Immature natural killer cell (primary cell): ENCODE measurements around the gene TMEM69. TPM values are rescaled to one million over a fixed set of nuclear protein-coding genes. Genes with fewer than 3 reads are reported as not detected.
"Not testable (repeated sequence)": the region's sequence is repeated elsewhere in the genome, so short reads cannot be mapped to it uniquely, and the experiment has no call there.

Source experiments
- DNase-seq, 3 donors: peaks; one replicate each; pipeline ENCODE4 v3.0.0; 2022; ENCODE audit warnings: mixed read lengths in 1 of 3
- H3K27ac Mint-ChIP-seq, 6 donors: one replicate each; pipeline ENCODE4 v1.8.0; 2020; ENCODE audit warnings: mixed read lengths in 6 of 6, mild to moderate bottlenecking in 5 of 6, inconsistent platforms in 4 of 6, moderate library complexity in 3 of 6
- H3K27me3 Mint-ChIP-seq, 3 donors: one replicate each; pipeline ENCODE4 v1.8.0; 2020 to 2021; ENCODE audit warnings: low read depth in 3 of 3, mild to moderate bottlenecking in 3 of 3, mixed read lengths in 3 of 3, moderate library complexity in 3 of 3, inconsistent platforms in 1 of 3
- H3K36me3 Mint-ChIP-seq, 3 donors: one replicate each; pipeline ENCODE4 v1.8.0; 2020; ENCODE audit warnings: mixed read lengths in 3 of 3, inconsistent platforms in 2 of 3, mild to moderate bottlenecking in 2 of 3
- H3K4me1 Mint-ChIP-seq, 2 donors: one replicate each; pipeline ENCODE4 v1.8.0; 2020; ENCODE audit warnings: inconsistent platforms in 2 of 2, mild to moderate bottlenecking in 2 of 2, mixed read lengths in 2 of 2, moderate library complexity in 1 of 2
- H3K4me3 Mint-ChIP-seq, 5 donors: one replicate each; pipeline ENCODE4 v1.8.0; 2020; ENCODE audit warnings: mild to moderate bottlenecking in 5 of 5, mixed read lengths in 5 of 5, inconsistent platforms in 3 of 5, moderate library complexity in 3 of 5
- H3K9me3 Mint-ChIP-seq, 6 donors: one replicate each; pipeline ENCODE4 v1.8.0; 2020; ENCODE audit warnings: mild to moderate bottlenecking in 6 of 6, mixed read lengths in 6 of 6, inconsistent platforms in 4 of 6, moderate library complexity in 3 of 6
- polyA plus RNA-seq, 3 donors: library from polyadenylated mRNA; unstranded; fragments of 300-500 nt; fragmentation: Illumina TruSeq; gene quantifications; one replicate each; pipeline ENCODE4 v1.2.3, GENCODE V29; 2021

TMEM69 gene
- polyA plus RNA-seq, 3 donors from 2014 or later: 15.2 to 33.7 (median 26.7) TPM

DNA sequence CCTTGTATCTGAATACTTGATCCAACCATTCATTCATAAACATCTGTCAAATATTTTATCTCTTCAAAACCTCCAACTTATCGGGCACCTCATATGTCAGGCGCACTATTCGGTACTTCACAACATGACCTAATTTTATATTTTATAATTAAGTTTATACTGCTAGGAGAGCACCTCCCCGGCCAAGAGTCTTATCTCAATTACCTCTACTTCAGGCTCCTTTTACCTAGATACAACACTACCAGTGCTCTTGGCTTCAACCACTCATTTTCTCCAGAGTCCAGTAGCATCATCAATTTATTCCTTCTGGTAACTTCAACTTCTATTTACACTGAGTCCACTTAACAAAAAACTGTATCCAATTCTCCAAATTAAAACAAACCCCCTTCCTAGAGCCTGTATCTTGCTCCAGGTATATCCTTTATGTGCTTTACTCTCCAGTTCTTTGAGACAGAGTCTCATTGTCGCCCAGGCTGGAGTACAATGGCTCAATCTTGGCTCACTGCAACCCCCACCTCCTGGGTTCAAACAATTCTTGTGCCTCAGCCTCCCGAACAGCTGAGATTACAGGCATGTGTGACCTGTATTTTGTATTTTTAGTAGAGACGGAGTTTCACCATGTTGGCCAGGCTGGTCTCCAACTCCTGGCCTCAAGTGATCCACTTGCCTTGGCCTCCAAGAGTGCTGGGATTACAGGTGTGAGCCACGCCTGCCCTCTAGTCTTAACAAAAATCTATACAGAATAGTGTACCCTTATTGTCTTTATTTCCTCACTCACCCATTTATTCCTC lies 20.5 kb upstream of the TMEM69 start:
- Mint-ChIP-seq H3K27me3 (peaks cover 0 to 1% (median 1%) of the 10 kb centered on the region in 3 donors), H3K4me1 (peaks cover 42 to 75% of the 10 kb centered on the region in 2 donors), H3K9me3 (no peaks in the 10 kb centered on the region), H3K36me3 (no peaks in the 10 kb centered on the region), H3K4me3 (no peak overlapping the region), H3K27ac (peak overlapping the region in 3 of 6 donors; percentile 3 to 48 (median 5))
- no peak for DNase-seq

DNA sequence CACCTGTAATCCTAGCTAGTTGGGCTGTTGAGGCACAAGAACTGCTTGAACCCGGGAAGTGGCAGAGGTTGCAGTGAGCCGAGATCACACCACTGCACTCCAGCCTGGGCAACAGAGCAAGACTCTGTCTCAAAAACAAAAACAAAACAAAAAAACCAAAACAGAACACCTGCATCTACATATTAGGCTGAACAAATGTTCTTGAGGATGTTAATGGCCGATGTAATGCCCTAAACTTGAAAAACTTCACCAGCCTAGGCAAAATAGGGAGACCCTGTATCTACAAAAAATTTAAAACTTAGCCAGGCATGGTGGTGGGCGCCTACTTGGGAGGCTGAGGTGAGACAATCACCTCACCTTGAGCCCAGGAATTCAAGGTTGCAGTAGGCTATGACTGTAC lies 19.5 kb upstream of the TMEM69 start:
- peaks cover 45 to 75% of the 10 kb centered on the region in 2 donors for H3K4me1 Mint-ChIP-seq
- H3K9me3 Mint-ChIP-seq: no peaks in the 10 kb centered on the region
- no peak overlapping the region for H3K4me3 Mint-ChIP-seq
- H3K36me3 Mint-ChIP-seq: no peaks in the 10 kb centered on the region
- no peak overlapping the region for H3K27ac Mint-ChIP-seq
- H3K27me3 Mint-ChIP-seq: peaks cover 0 to 1% (median 1%) of the 10 kb centered on the region in 3 donors
- DNase-seq: no peak

DNA sequence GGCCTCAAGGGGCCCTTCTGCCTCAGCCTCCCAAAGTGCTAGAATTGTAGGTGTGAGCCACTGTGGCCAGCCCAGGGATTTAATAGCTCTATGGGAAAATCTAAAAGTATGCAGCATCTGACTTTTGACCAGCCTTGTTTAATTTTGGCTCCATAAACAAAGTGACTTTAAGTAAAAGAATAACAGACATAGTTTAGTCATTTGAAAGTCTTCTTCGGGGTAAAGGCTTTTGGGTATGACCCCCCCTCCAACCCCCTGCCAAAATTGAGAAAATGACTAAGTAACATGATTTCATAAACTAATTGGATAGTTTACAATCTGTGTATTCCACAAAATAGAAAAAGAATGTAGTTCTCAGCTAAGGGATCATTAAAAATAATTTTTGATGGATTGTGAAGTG lies 18.6 kb upstream of the TMEM69 start:
- no peaks in the 10 kb centered on the region for H3K9me3 Mint-ChIP-seq
- H3K4me1 Mint-ChIP-seq: peaks cover 51 to 81% of the 10 kb centered on the region in 2 donors
- H3K4me3 Mint-ChIP-seq: no peak overlapping the region
- peaks cover 0 to 1% (median 1%) of the 10 kb centered on the region in 3 donors for H3K27me3 Mint-ChIP-seq
- no peak for DNase-seq
- no peaks in the 10 kb centered on the region for H3K36me3 Mint-ChIP-seq
- H3K27ac Mint-ChIP-seq: no peak overlapping the region

DNA sequence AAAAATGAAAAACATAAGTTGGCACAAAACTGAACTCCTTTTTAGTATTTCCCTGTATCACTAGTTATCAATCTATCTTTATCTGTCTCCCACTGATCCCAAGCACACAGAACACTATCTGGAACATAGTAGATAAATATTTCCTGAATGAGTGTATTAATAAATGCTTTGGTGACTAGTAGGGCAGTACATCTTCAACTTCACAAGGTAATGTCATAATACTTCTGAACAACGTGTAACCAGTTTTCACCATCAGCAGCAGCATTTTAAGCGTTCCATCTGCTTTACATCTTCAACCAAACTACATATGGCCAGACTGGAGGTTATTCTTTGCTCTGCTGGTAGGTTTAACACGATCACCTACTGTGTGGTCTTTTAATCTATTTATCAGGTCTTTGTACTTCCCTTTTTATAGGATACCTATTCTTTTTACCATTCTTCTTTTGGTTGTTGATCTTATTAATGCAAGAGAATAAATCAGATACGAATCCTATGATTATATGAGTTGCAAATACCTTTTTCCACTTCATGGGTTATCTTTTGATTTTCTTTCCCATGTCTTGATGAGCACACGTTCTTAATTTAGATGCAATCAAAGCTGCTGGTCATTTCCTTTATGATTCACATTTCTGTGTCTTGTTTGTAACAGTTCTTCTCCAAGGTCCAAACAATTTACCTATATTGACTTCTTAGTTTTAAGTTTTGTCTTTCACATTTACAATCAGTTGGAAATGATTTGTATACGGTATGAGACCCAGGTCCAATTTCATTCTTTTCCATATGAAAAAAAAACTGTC lies 17.9 kb upstream of the TMEM69 start:
- no peaks in the 10 kb centered on the region for H3K36me3 Mint-ChIP-seq
- no peak for DNase-seq
- no peaks in the 10 kb centered on the region for H3K9me3 Mint-ChIP-seq
- H3K4me3 Mint-ChIP-seq: no peak overlapping the region
- peaks cover 55 to 85% of the 10 kb centered on the region in 2 donors for H3K4me1 Mint-ChIP-seq
- peak overlapping the region in 1 of 6 donors; percentile 16 for H3K27ac Mint-ChIP-seq
- H3K27me3 Mint-ChIP-seq: peaks cover 0 to 1% (median 1%) of the 10 kb centered on the region in 3 donors

DNA sequence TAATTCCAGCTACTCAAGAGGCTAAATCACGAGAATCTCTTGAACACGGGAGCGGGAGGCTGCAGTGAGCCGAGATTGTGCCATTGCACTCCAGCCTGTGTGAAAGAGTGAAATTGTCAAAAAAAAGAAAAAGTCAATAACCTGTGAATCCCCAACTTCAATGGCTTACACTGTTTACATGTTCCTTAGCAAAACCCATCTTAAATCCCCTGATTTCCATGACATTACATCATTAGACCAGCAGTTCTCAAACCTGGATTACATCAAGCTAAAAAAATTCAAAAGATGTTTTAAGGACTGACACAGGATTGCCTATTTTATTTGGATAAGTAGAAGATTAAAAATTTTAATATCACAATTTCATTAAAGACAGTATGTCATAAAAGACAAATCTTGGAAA lies 14.0 kb upstream of the TMEM69 start:
- H3K4me3 Mint-ChIP-seq: no peak overlapping the region
- H3K27ac Mint-ChIP-seq: no peak overlapping the region
- H3K9me3 Mint-ChIP-seq: no peaks in the 10 kb centered on the region
- H3K4me1 Mint-ChIP-seq: peaks cover 62 to 86% of the 10 kb centered on the region in 2 donors
- no peaks in the 10 kb centered on the region for H3K27me3 Mint-ChIP-seq
- no peaks in the 10 kb centered on the region for H3K36me3 Mint-ChIP-seq
- no peak for DNase-seq

DNA sequence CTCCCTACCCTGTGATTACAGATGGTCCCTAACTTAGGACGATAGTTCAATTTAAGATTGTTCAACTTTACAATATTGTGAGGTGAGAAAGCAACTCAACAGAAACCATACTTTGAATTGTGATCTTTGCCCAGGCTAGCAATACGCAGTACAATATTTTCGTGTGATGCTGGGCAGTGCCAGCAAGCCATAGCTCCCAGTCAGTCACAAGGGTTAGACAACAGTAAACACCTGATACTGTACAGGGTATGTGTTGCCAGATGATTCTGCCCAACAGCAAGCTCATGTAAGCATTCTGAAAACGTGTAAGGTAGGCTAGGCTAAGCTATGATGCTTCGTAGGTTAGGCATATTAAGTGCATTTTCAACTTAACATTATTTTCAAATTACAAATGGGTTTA lies 13.5 kb upstream of the TMEM69 start:
- H3K9me3 Mint-ChIP-seq: no peaks in the 10 kb centered on the region
- H3K4me3 Mint-ChIP-seq: no peak overlapping the region
- H3K27me3 Mint-ChIP-seq: no peaks in the 10 kb centered on the region
- no peak overlapping the region for H3K27ac Mint-ChIP-seq
- peaks cover 64 to 86% of the 10 kb centered on the region in 2 donors for H3K4me1 Mint-ChIP-seq
- no peaks in the 10 kb centered on the region for H3K36me3 Mint-ChIP-seq
- DNase-seq: no peak

DNA sequence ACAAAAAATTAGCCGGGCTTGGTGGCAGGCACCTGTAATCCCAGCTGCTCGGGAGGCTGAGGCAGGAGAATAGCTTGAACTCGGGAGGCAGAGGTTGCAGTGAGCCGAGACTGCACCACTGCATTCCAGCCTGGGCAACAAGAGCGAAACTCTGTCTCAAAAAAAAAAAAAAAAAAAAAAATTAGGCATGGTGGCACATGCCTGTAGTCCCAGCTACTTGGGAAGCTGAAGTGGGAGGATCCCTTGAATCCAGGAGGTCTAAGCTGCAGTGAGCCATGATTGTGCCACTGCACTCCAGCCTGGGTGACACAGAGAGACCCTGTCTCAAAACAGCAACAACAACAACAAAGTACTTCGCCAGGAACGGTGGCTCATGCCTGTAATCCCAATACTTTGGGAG lies 11.4 kb upstream of the TMEM69 start:
- not testable (repeated sequence) for H3K4me3 Mint-ChIP-seq, H3K27me3 Mint-ChIP-seq, H3K9me3 Mint-ChIP-seq, DNase-seq, H3K36me3 Mint-ChIP-seq
- peaks cover 66 to 84% of the 10 kb centered on the region in 2 donors for H3K4me1 Mint-ChIP-seq
- peak overlapping the region in 1 of 6 donors; percentile 25 for H3K27ac Mint-ChIP-seq

DNA sequence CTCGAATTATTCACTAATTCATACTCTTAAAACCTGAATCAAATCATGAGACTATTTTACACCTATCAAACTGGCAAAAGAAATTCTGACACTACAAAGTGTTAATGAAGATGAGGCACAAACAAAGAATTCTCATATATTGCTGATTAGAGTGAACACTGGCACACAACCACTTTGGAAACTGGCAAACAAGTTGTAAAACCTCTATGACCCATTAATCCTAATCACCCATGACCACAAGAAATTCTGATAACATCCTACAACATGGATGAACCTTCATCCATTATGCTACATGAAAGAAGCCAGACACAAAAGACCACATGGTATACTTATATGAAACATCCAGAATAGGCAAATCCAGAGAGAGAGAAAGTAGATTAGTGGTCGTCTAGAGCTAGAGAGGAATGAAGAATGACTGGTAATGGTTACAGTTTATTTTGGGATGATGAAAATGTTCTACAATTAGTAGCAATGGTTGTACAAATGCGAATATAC lies 10.2 kb upstream of the TMEM69 start:
- no peak for DNase-seq
- Mint-ChIP-seq H3K4me3 (peak overlapping the region in 1 of 5 donors; percentile 2), H3K27me3 (no peaks in the 10 kb centered on the region), H3K9me3 (no peaks in the 10 kb centered on the region), H3K27ac (peak overlapping the region in 1 of 6 donors; percentile 40), H3K4me1 (peaks cover 73 to 90% of the 10 kb centered on the region in 2 donors), H3K36me3 (no peaks in the 10 kb centered on the region)

DNA sequence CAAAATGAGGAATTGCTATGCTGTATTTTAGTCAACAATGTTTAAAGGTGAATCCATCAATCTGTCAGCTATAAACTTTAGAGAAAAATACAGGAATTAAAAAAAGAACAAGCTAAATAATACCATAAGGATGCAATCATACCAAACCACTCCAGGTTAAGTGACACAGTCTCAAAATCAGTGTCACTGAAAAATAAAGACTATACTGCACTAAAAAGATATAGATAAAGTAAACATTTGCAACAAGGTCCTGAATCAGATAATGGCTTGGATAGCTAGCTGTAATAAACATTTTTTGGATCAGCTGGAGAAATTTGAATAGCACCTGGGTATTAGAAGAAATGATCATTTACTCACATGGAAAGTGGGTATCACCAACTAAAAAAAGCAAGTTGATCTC lies 9.5 kb upstream of the TMEM69 start:
- no peak for DNase-seq
- H3K36me3 Mint-ChIP-seq: no peaks in the 10 kb centered on the region
- H3K4me1 Mint-ChIP-seq: peaks cover 68 to 88% of the 10 kb centered on the region in 2 donors
- H3K27me3 Mint-ChIP-seq: no peaks in the 10 kb centered on the region
- no peaks in the 10 kb centered on the region for H3K9me3 Mint-ChIP-seq
- peak overlapping the region in 1 of 5 donors; percentile 1 for H3K4me3 Mint-ChIP-seq
- no peak overlapping the region for H3K27ac Mint-ChIP-seq

DNA sequence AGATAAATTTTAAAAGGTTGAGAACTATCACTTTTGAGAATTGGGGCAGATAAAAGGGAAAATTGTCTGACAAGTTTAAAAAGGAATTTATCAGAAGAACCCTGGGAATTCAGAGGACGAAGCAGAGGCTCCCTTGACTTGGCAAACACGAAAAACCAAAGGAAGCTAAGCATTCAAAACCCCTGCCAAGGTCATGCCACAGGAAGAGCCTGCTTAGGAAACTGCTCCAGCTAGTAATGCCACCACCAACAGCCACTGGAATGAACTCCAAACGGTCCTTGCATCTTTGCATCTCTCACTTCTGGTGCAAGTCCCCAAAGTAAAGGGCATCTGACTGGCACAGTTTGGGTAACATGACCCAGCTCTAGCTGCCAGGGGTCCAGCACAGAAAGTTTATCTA lies 8.9 kb upstream of the TMEM69 start:
- peak overlapping the region in 1 of 6 donors; percentile 39 for H3K27ac Mint-ChIP-seq
- H3K36me3 Mint-ChIP-seq: no peaks in the 10 kb centered on the region
- H3K4me1 Mint-ChIP-seq: peaks cover 64 to 88% of the 10 kb centered on the region in 2 donors
- peak overlapping the region in 1 of 5 donors; percentile 29 for H3K4me3 Mint-ChIP-seq
- H3K27me3 Mint-ChIP-seq: no peaks in the 10 kb centered on the region
- DNase-seq: no peak
- H3K9me3 Mint-ChIP-seq: no peaks in the 10 kb centered on the region

DNA sequence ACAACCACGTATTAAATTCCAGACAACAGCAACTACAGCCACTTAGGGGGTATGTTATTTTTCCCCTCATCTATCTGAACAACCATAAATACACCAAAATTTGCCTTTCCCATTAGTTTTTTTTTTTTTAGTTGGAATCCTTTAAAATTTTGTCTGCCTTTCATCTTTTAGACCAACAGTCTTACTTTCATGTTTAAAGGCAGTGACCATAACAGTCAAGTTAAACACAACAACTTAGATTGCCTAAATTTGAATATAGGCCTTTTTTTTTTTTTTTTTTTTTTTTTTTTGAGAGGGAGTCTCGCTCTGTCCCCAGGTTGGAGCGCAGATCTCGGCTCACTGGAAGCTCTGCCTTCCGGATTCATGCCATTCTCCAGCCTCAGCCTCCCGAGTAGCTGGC lies 5.0 kb upstream of the TMEM69 start:
- Mint-ChIP-seq H3K27me3 (peaks cover 6 to 17% (median 13%) of the 10 kb centered on the region in 3 donors), H3K4me3 (no peak overlapping the region), H3K9me3 (no peaks in the 10 kb centered on the region), H3K27ac (peak overlapping the region in 1 of 6 donors; percentile 49), H3K4me1 (peaks cover 65 to 80% of the 10 kb centered on the region in 2 donors), H3K36me3 (no peaks in the 10 kb centered on the region)
- DNase-seq: no peak

DNA sequence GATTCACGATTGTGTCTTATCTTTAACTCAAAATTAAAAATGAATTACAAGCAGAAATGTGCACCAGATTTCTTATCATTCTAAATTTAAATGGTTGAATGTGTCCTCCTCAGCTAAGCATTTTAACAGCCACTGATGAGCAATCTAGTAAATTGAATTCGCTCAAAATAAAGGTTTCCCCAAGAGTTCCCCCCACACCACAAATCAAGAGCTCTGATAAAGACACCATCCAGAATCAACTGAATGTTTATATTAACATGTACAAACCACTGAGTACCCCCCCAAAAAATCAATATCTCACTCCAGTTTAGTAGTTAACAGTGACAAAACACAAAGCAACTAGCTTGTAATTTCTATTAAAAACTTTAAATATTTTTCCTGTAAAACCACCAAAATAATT lies 3.6 kb upstream of the TMEM69 start:
- H3K4me3 Mint-ChIP-seq: peak overlapping the region; percentile 46 to 99 (median 97)
- no peak for DNase-seq
- peaks cover 60 to 75% of the 10 kb centered on the region in 2 donors for H3K4me1 Mint-ChIP-seq
- H3K27me3 Mint-ChIP-seq: peaks cover 8 to 23% (median 21%) of the 10 kb centered on the region in 3 donors
- peak overlapping the region in 2 of 6 donors; percentile 49 to 100 for H3K27ac Mint-ChIP-seq
- no peaks in the 10 kb centered on the region for H3K36me3 Mint-ChIP-seq
- H3K9me3 Mint-ChIP-seq: no peaks in the 10 kb centered on the region

DNA sequence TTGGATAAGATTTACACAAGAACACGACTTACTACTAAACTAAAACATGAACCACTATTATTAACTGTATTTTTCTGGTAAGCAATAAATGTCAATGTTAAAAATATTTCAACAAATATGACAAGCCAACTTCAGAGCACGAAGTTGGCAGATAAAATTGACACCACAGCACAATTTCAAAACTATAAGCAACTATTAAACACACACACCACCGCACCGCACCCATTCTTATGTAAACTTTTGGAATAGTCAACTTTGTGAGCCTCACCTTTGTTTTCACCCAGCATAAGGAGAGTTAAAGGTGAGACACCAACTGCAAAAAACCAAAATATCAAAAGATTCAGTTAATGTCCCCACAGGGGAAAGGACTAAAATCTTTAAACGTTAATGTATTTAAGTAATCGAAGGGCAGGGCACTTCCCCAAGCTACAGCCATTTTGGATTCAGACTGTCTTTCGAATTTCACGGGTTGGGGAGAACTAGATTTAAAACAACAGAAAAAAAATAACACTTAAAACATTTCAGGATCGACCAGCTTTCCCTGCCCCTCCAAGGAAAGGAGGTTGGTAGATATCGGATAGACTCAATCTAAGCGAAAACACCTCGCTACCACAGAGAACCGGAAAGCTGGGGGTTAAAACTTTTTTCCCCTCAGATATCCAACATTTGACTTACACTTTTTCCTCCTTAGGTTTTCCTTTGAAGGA lies 2.5 kb upstream of the TMEM69 start:
- H3K4me1 Mint-ChIP-seq: peaks cover 57 to 78% of the 10 kb centered on the region in 2 donors
- H3K27ac Mint-ChIP-seq: peak overlapping the region; percentile 99 to 100 (median 100)
- no peak for DNase-seq
- H3K36me3 Mint-ChIP-seq: no peaks in the 10 kb centered on the region
- H3K27me3 Mint-ChIP-seq: peaks cover 8 to 23% (median 21%) of the 10 kb centered on the region in 3 donors
- no peaks in the 10 kb centered on the region for H3K9me3 Mint-ChIP-seq
- peak overlapping the region; percentile 97 to 99 (median 97) for H3K4me3 Mint-ChIP-seq
